CD14-positive monocyte (primary cell): ENCODE data around the gene KIDINS220. TPM values are rescaled to one million over a fixed set of nuclear protein-coding genes. Genes with fewer than 3 reads are reported as not detected.

ENCODE experiments used
- DNase-seq, 3 donors: peaks; one replicate each; pipeline ENCODE4 v3.0.0-alpha.2; 2011 to 2022
- H2AFZ ChIP-seq: 2 replicates; pipeline ENCODE4 v1.6.0; 2012; ENCODE audit warnings: mild to moderate bottlenecking, low read depth, low read length, inconsistent platforms; ENCODE audit not compliant: insufficient read depth, poor library complexity, severe bottlenecking
- H3K27ac ChIP-seq, 2 donors: 1 replicate in 1 of 2; 2 replicates in 1 of 2; pipeline ENCODE4 v1.5.1; 2012 to 2013; ENCODE audit warnings: low read length in 2 of 2, control low read depth in 1 of 2, inconsistent platforms in 1 of 2, low read depth in 1 of 2, mild to moderate bottlenecking in 1 of 2
- H3K27me3 ChIP-seq, 2 donors: one replicate each; pipeline versions ENCODE4 v1.6.0 to v1.6.1; 2011 to 2013; ENCODE audit warnings: low read length in 2 of 2; ENCODE audit not compliant: control insufficient read depth in 2 of 2, insufficient read depth in 2 of 2
- H3K36me3 ChIP-seq, 2 donors: replicated peaks in 1 of 2; 1 replicate in 1 of 2; 2 replicates in 1 of 2; pipeline versions ENCODE4 v1.5.1 to v1.6.1; 2012 to 2013; ENCODE audit warnings: low read length in 2 of 2, control low read depth in 1 of 2, inconsistent platforms in 1 of 2, mild to moderate bottlenecking in 1 of 2; ENCODE audit not compliant: insufficient read depth in 2 of 2, control insufficient read depth in 1 of 2
- H3K4me1 ChIP-seq, 2 donors: 1 replicate in 1 of 2; 2 replicates in 1 of 2; pipeline versions ENCODE4 v1.5.1 to v1.6.1; 2012 to 2013; ENCODE audit warnings: low read length in 2 of 2, control low read depth in 1 of 2, inconsistent platforms in 1 of 2, mild to moderate bottlenecking in 1 of 2, moderate library complexity in 1 of 2; ENCODE audit not compliant: insufficient read depth in 2 of 2, control insufficient read depth in 1 of 2
- H3K4me2 ChIP-seq: replicated peaks from 2 replicates; pipeline ENCODE3; 2012; ENCODE audit warnings: low read length, moderate library complexity, mild to moderate bottlenecking; ENCODE audit not compliant: poor library complexity, severe bottlenecking; ENCODE audit errors: extremely low read depth
- H3K4me3 ChIP-seq, 3 experiments: fragments of 200-600 bp in 1 of 3; sonication (generic) in 1 of 3; replicated peaks in 1 of 3; 1 replicate in 2 of 3; 2 replicates in 1 of 3; pipeline ENCODE4 v1.5.1; 2011 to 2013; ENCODE audit warnings: low read length in 3 of 3, mild to moderate bottlenecking in 3 of 3, control low read depth in 2 of 3, low read depth in 2 of 3, inconsistent platforms in 1 of 3, moderate library complexity in 1 of 3
- H3K79me2 ChIP-seq: 2 replicates; pipeline ENCODE4 v1.6.0; 2012; ENCODE audit warnings: mild to moderate bottlenecking, control low read depth, inconsistent platforms, low read length, moderate library complexity; ENCODE audit not compliant: insufficient read depth
- H3K9ac ChIP-seq: 2 replicates; pipeline ENCODE4 v1.6.0; 2017; ENCODE audit warnings: low read length, mild to moderate bottlenecking; ENCODE audit not compliant: insufficient read depth, poor library complexity, severe bottlenecking
- H3K9me3 ChIP-seq, 2 donors: replicated peaks in 1 of 2; 1 replicate in 1 of 2; 2 replicates in 1 of 2; pipeline versions ENCODE4 v1.5.1 to v1.6.1; 2012 to 2013; ENCODE audit warnings: low read length in 2 of 2, control low read depth in 1 of 2; ENCODE audit not compliant: control insufficient read depth in 1 of 2, insufficient read depth in 1 of 2
- H4K20me1 ChIP-seq: 2 replicates; pipeline ENCODE4 v1.6.0; 2012; ENCODE audit warnings: mild to moderate bottlenecking, low read length, control low read depth, moderate library complexity; ENCODE audit not compliant: insufficient read depth
- H3K27ac Mint-ChIP-seq, 7 donors: one replicate each; pipeline ENCODE4 v1.8.0; 2020; ENCODE audit warnings: mild to moderate bottlenecking in 7 of 7, mixed read lengths in 7 of 7, moderate library complexity in 6 of 7, inconsistent platforms in 2 of 7
- H3K27me3 Mint-ChIP-seq, 3 donors: one replicate each; pipeline ENCODE4 v1.8.0; 2021 to 2022; ENCODE audit warnings: low read depth in 3 of 3, mild to moderate bottlenecking in 3 of 3, mixed read lengths in 3 of 3, moderate library complexity in 3 of 3, inconsistent platforms in 1 of 3
- H3K36me3 Mint-ChIP-seq, 2 donors: one replicate each; pipeline ENCODE4 v1.8.0; 2020; ENCODE audit warnings: mixed read lengths in 2 of 2, inconsistent platforms in 1 of 2, mild to moderate bottlenecking in 1 of 2
- H3K4me1 Mint-ChIP-seq: one replicate; pipeline ENCODE4 v1.8.0; 2020; ENCODE audit warnings: mild to moderate bottlenecking, mixed read lengths
- H3K4me3 Mint-ChIP-seq, 2 donors: one replicate each; pipeline ENCODE4 v1.8.0; 2020; ENCODE audit warnings: mild to moderate bottlenecking in 2 of 2, mixed read lengths in 2 of 2, moderate library complexity in 1 of 2
- H3K9me3 Mint-ChIP-seq, 7 donors: one replicate each; pipeline ENCODE4 v1.8.0; 2020 to 2022; ENCODE audit warnings: mixed read lengths in 7 of 7, mild to moderate bottlenecking in 6 of 7, moderate library complexity in 6 of 7, inconsistent platforms in 2 of 7
- WGBS: methylation state at CpG from one replicate; pipeline ENCODE4 v1.1.5; 2013; ENCODE audit warnings: missing lambda C conversion rate; ENCODE audit not compliant: insufficient coverage; 5-methylcytosine and 5-hydroxymethylcytosine counted together
- intact Hi-C, 2 donors: fragments of 100-400 bp; cut with micrococcal nuclease; formaldehyde crosslinking; loops; one replicate each; pipeline versions ENCODE4 v1.15.0 to v1.15.1; 2023
- polyA minus RNA-seq: library from RNA; depleted of rRNA, polyadenylated mRNA; stranded (reverse); fragments of >200 nt; gene quantifications from 2 replicates; pipeline ENCODE4 v1.2.3, GENCODE V29; 2012
- polyA plus RNA-seq, 3 donors: library from polyadenylated mRNA; depleted of rRNA in 1 of 3; unstranded in 2 of 3; stranded (reverse) in 1 of 3; fragments of 300-500 nt in 2 of 3; fragments of >200 nt in 1 of 3; fragmentation: Illumina TruSeq in 2 of 3; gene quantifications; 1 replicate in 2 of 3; 2 replicates in 1 of 3; pipeline ENCODE4 v1.2.3, GENCODE V29; 2012 to 2021
- total RNA-seq, 12 experiments: library from RNA in 1 of 12; stranded (reverse) in 1 of 12; fragments of 120-200 nt in 1 of 12; gene quantifications; one replicate each; pipeline ENCODE4 v1.2.4 and lab custom pipeline; 2013 to 2026; ENCODE audit warnings: mixed read lengths in 6 of 12, inconsistent platforms in 1 of 12
- TF ChIP-seq, protein P1 (sequence below): fragments of 200-600 bp; IDR thresholded peaks from one replicate; pipeline ENCODE4 v1.8.0; 2022; ENCODE audit warnings: antibody characterized with exemption, mild to moderate bottlenecking

KIDINS220 gene
- total RNA-seq (2013) = 62.0 TPM
- polyA plus RNA-seq = 10 to 100 TPM; 12.1 to 26.7 (median 26.3) TPM
- 41.1 and 66.6 TPM in 2 replicates for polyA minus RNA-seq
- 135 to 261 (median 195) reads per million in 11 experiments for total RNA-seq (lab: John Stamatoyannopoulos, UW)

DNA sequence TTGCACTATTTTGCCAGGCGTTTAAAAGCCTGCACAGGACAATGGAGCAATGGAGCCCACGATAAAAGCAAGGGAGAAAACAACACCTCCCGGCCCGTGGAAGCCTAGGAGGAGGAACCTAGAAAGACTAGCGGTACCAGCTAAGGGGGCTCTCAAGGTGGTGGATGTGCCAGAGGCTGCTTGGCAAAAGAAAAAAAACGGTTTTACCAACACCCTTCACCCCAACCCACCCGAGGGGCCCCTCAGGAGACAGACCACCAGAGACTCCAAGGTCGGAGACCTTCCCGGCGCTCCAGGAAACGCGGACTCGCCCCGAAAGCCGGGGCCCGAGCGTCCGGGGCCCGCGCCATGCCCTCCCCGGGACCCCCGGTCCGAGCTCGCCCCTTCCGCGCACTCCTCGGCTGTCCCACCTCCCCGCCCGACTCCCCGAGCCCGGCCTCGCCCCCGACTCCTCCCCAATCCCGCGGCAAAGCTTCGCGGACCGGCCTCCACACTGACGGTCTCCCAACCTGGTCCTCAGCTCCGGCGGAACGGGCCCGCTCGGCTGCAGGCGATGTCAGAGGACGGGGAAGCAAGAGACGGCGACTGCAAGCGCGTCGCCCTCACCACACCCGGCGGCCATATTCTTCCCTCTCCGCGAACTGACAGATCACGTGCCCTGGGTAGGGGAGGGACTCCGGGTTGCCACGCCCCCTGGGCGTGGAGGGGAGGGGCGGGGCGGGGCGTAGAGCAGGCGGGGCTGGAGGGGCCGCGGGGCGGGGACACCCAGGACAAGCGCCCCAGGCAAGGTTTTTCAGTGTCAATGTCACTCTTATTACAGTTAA is at the start of gene KIDINS220:
Gene KIDINS220 (minus strand): TSS at position 643 of the 824 bp plus-strand sequence. CDS start 10,520 bp downstream, outside the sequence.
- Mint-ChIP-seq H3K4me1 (peaks cover 51% of the 10 kb centered on the region), H3K9me3 (peaks cover 2 to 8% (median 5%) of the 10 kb centered on the region in 7 donors), H3K36me3 (peaks cover 4 to 6% of the 10 kb centered on the region in 2 donors), H3K27ac (peak within 1 kb of the TSS; percentile 96 to 99 (median 98)), H3K4me3 (peak within 1 kb of the TSS; percentile 98 to 100), H3K27me3 (peaks cover 0 to 7% (median 0%) of the 10 kb centered on the region in 3 donors)
- peak; percentile 74 to 85 (median 84) for DNase-seq
- Histone ChIP-seq H2AFZ (peak within 1 kb of the TSS; percentile 87), H4K20me1 (peaks cover 37% of the 10 kb centered on the region), H3K4me3 (peak within 1 kb of the TSS; percentile 82 to 87 (median 83)), H3K27ac (peak within 1 kb of the TSS; percentile 64 to 85), H3K36me3 (no peaks in the 10 kb centered on the region), H3K79me2 (peaks cover 57% of the 10 kb centered on the region), H3K27me3 (no peaks in the 10 kb centered on the region), H3K4me1 (peaks cover 35 to 50% of the 10 kb centered on the region in 2 donors), H3K4me2 (peak within 1 kb of the TSS; percentile 75), H3K9me3 (no peaks in the 10 kb centered on the region), H3K9ac (peak within 1 kb of the TSS; percentile 94)
- TF ChIP-seq, protein P1, sequence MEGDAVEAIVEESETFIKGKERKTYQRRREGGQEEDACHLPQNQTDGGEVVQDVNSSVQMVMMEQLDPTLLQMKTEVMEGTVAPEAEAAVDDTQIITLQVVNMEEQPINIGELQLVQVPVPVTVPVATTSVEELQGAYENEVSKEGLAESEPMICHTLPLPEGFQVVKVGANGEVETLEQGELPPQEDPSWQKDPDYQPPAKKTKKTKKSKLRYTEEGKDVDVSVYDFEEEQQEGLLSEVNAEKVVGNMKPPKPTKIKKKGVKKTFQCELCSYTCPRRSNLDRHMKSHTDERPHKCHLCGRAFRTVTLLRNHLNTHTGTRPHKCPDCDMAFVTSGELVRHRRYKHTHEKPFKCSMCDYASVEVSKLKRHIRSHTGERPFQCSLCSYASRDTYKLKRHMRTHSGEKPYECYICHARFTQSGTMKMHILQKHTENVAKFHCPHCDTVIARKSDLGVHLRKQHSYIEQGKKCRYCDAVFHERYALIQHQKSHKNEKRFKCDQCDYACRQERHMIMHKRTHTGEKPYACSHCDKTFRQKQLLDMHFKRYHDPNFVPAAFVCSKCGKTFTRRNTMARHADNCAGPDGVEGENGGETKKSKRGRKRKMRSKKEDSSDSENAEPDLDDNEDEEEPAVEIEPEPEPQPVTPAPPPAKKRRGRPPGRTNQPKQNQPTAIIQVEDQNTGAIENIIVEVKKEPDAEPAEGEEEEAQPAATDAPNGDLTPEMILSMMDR = no peak
- WGBS = 0% methylated on average over 39 of the region's 67 CpGs
- intact Hi-C loops = loop anchor here in 1 of 2 donors (10.0 kb wide), 1 partner anchor 168 kb away; the partner anchor contains the start of gene MBOAT2

- Mint-ChIP-seq H3K27me3 (peaks cover 0 to 2% (median 1%) of the 10 kb centered on the region in 3 donors), H3K36me3 (peaks cover 24 to 25% of the 10 kb centered on the region in 2 donors), H3K27ac (no peak overlapping the region), H3K4me1 (no peaks in the 10 kb centered on the region), H3K9me3 (peaks cover 0 to 4% (median 0%) of the 10 kb centered on the region in 7 donors), H3K4me3 (no peak overlapping the region)
- Histone ChIP-seq H3K4me2 (no peak overlapping the region), H2AFZ (no peak overlapping the region), H3K79me2 (no peaks in the 10 kb centered on the region), H4K20me1 (no peaks in the 10 kb centered on the region), H3K4me3 (no peak overlapping the region), H3K36me3 (peaks cover 0 to 6% of the 10 kb centered on the region in 2 donors), H3K9ac (no peak overlapping the region), H3K27ac (no peak overlapping the region), H3K9me3 (no peaks in the 10 kb centered on the region), H3K4me1 (no peaks in the 10 kb centered on the region), H3K27me3 (no peaks in the 10 kb centered on the region)
- intact Hi-C loops = no loop called here
- DNase-seq = no peak
- no CpG with 5 or more reads among the region's 2 CpGs for WGBS
- TF ChIP-seq, protein P1 = no peak
These were observed 49.5 kb upstream of the KIDINS220 start for GRCh38 chr2:8886876-8887275.
